Thyroid gland (tissue), 4 donors: ENCODE data around the gene ANO9. TPM values are rescaled to one million over a fixed set of nuclear protein-coding genes. Genes with fewer than 3 reads are reported as not detected.

ENCODE experiments used
- DNase-seq, 2 donors: peaks; one replicate each; pipeline ENCODE4 v3.0.0-alpha.2; 2019
- H3K27ac ChIP-seq, 3 donors: fragments of 200-600 bp; sonication (generic); 1 replicate in 2 of 3; 2 replicates in 1 of 3; pipeline ENCODE4 v1.5.1; 2016 to 2019; ENCODE audit warnings: mild to moderate bottlenecking in 1 of 3, moderate library complexity in 1 of 3
- H3K27me3 ChIP-seq: fragments of 200-600 bp; sonication (generic); one replicate; pipeline ENCODE4 v1.5.1; 2019
- H3K36me3 ChIP-seq, 2 donors: fragments of 200-600 bp; sonication (generic); one replicate each; pipeline ENCODE4 v1.5.1; 2016 to 2019
- H3K4me1 ChIP-seq, 2 donors: fragments of 200-600 bp; sonication (generic); one replicate each; pipeline ENCODE4 v1.5.1; 2017 to 2019
- H3K4me3 ChIP-seq, 3 donors: fragments of 200-600 bp; sonication (generic); replicated peaks in 1 of 3; 1 replicate in 2 of 3; 2 replicates in 1 of 3; pipeline ENCODE4 v1.5.1; 2016; ENCODE audit warnings: mild to moderate bottlenecking in 1 of 3
- H3K9me3 ChIP-seq: fragments of 200-600 bp; sonication (generic); one replicate; pipeline ENCODE4 v1.5.1; 2017
- POLR2A ChIP-seq, 2 donors: fragments of 450-650 bp; IDR thresholded peaks; one replicate each; pipeline ENCODE4 v1.6.1; 2017; ENCODE audit warnings: antibody characterized with exemption in 2 of 2, mild to moderate bottlenecking in 2 of 2, moderate library complexity in 1 of 2
- WGBS, 2 donors: methylation state at CpG; one replicate each; pipeline ENCODE4 v1.1.5; 2017; 5-methylcytosine and 5-hydroxymethylcytosine counted together
- intact Hi-C: fragments of 100-400 bp; cut with DNase I; formaldehyde crosslinking; loops from one replicate; pipeline ENCODE4 v1.15.1; 2023
- total RNA-seq, 4 donors: library from RNA; depleted of rRNA; stranded (reverse); fragments of >200 nt; gene quantifications; one replicate each; pipeline ENCODE4 v1.2.3, GENCODE V29; 2016
- TF ChIP-seq, protein P1 (sequence below), 6 experiments: fragments of 200-600 bp in 3 of 6; fragments of 450-650 bp in 3 of 6; sonication (generic) in 3 of 6; IDR thresholded peaks; one replicate each; pipeline ENCODE4 v1.5.1; 2016 to 2019; ENCODE audit warnings: antibody characterized with exemption in 6 of 6, mild to moderate bottlenecking in 2 of 6, inconsistent platforms in 1 of 6, moderate library complexity in 1 of 6

ANO9 gene
- total RNA-seq, 4 donors from 2014 or later: 3.7 to 6.4 (median 4.7) TPM

- WGBS, 2 donors: 97% methylated on average over 22 of the region's 37 CpGs; no CpG with 5 or more reads in 1 of the 2 donors
- intact Hi-C loops: no loop called here
Measured at GRCh38 chr11:489610-490185, 47.9 kb upstream of the ANO9 start.

GRCh38 chr11:488992-489391 is 47.2 kb upstream of the ANO9 start:
- peaks cover 0 to 3% of the 10 kb centered on the region in 2 donors for H3K4me1 ChIP-seq
- no peak for DNase-seq
- no peaks in the 10 kb centered on the region for H3K9me3 ChIP-seq
- peaks cover 9 to 14% of the 10 kb centered on the region in 2 donors for H3K36me3 ChIP-seq
- 96 to 98% methylated on average over 14 to 19 of the region's 19 CpGs for WGBS, 2 donors
- intact Hi-C loops: no loop called here
- no peak overlapping the region for H3K27ac ChIP-seq
- H3K27me3 ChIP-seq: no peaks in the 10 kb centered on the region
- H3K4me3 ChIP-seq: no peak overlapping the region
- TF ChIP-seq, protein P1, sequence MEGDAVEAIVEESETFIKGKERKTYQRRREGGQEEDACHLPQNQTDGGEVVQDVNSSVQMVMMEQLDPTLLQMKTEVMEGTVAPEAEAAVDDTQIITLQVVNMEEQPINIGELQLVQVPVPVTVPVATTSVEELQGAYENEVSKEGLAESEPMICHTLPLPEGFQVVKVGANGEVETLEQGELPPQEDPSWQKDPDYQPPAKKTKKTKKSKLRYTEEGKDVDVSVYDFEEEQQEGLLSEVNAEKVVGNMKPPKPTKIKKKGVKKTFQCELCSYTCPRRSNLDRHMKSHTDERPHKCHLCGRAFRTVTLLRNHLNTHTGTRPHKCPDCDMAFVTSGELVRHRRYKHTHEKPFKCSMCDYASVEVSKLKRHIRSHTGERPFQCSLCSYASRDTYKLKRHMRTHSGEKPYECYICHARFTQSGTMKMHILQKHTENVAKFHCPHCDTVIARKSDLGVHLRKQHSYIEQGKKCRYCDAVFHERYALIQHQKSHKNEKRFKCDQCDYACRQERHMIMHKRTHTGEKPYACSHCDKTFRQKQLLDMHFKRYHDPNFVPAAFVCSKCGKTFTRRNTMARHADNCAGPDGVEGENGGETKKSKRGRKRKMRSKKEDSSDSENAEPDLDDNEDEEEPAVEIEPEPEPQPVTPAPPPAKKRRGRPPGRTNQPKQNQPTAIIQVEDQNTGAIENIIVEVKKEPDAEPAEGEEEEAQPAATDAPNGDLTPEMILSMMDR (IDR thresholded peaks at IDR 0.05): no peak
- no peak for TF ChIP-seq POLR2A (IDR thresholded peaks at IDR 0.05)

More at GRCh38 chr11:489610-490185, 47.9 kb upstream of the ANO9 start:
- peaks cover 16 to 21% of the 10 kb centered on the region in 2 donors for H3K36me3 ChIP-seq
- H3K27ac ChIP-seq: no peak overlapping the region
- H3K4me1 ChIP-seq: peaks cover 0 to 3% of the 10 kb centered on the region in 2 donors
- no peak overlapping the region for H3K4me3 ChIP-seq
- no peaks in the 10 kb centered on the region for H3K9me3 ChIP-seq
- DNase-seq: no peak
- TF ChIP-seq, protein P1 (IDR thresholded peaks at IDR 0.05): no peak
- TF ChIP-seq POLR2A (IDR thresholded peaks at IDR 0.05): no peak
- H3K27me3 ChIP-seq: no peaks in the 10 kb centered on the region

DNA sequence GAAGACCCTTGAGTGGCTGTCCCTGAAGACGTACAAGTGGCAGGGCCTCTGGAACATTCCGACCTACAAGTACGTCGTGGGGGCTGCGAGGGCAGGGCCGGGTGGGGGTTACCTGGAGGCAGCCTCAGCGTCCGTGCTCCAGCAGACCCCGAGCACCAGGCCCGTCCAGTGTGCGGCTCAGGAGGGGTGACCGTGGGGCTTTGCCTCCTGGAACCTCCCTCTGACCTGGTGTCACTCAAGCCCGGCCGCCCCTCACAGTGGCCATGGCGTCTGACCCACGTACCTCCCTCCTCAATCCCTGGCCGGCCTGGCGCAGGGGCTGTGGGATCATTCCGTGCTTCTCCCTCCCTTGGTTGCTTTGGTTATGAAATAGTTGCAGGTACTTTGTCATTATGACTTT is 46.8 kb upstream of the ANO9 start:
- H3K36me3 ChIP-seq: peaks cover 5 to 12% of the 10 kb centered on the region in 2 donors
- intact Hi-C loops: no loop called here
- H3K4me3 ChIP-seq: no peak overlapping the region
- 94% methylated on average over 17 of the region's 19 CpGs for WGBS, 2 donors
- H3K27ac ChIP-seq: no peak overlapping the region
- H3K27me3 ChIP-seq: no peaks in the 10 kb centered on the region
- no peak for TF ChIP-seq POLR2A (IDR thresholded peaks at IDR 0.05)
- TF ChIP-seq, protein P1 (IDR thresholded peaks at IDR 0.05): no peak
- no peaks in the 10 kb centered on the region for H3K9me3 ChIP-seq
- peaks cover 0 to 3% of the 10 kb centered on the region in 2 donors for H3K4me1 ChIP-seq
- no peak for DNase-seq

- 93 to 98% methylated on average over 8 to 13 of the region's 25 CpGs for WGBS, 2 donors
- TF ChIP-seq, protein P1 (IDR thresholded peaks at IDR 0.05): no peak
- no peak for TF ChIP-seq POLR2A (IDR thresholded peaks at IDR 0.05)
- Histone ChIP-seq H3K27ac (no peak overlapping the region), H3K4me3 (no peak overlapping the region), H3K36me3 (peaks cover 4 to 10% of the 10 kb centered on the region in 2 donors), H3K4me1 (peaks cover 0 to 3% of the 10 kb centered on the region in 2 donors), H3K9me3 (no peaks in the 10 kb centered on the region), H3K27me3 (no peaks in the 10 kb centered on the region)
- intact Hi-C loops: no loop called here
- no peak for DNase-seq
Measured at GRCh38 chr11:488062-488461, 46.3 kb upstream of the ANO9 start.

- peaks cover 4 to 10% of the 10 kb centered on the region in 2 donors for H3K36me3 ChIP-seq
- H3K4me1 ChIP-seq: peaks cover 0 to 2% of the 10 kb centered on the region in 2 donors
- no peaks in the 10 kb centered on the region for H3K9me3 ChIP-seq
- no peak overlapping the region for H3K27ac ChIP-seq
- no peak for TF ChIP-seq POLR2A (IDR thresholded peaks at IDR 0.05)
- TF ChIP-seq, protein P1 (IDR thresholded peaks at IDR 0.05): no peak
- intact Hi-C loops: no loop called here
- no peak for DNase-seq
- 100% methylated on average over 1 of the region's 22 CpGs; no CpG with 5 or more reads in 1 of the 2 donors for WGBS, 2 donors
- H3K27me3 ChIP-seq: no peaks in the 10 kb centered on the region
- no peak overlapping the region for H3K4me3 ChIP-seq
Measured at GRCh38 chr11:487571-488021, 45.8 kb upstream of the ANO9 start.
